Measurements from ENCODE around the gene FOCAD. TPM values are rescaled to one million over a fixed set of nuclear protein-coding genes. Genes with fewer than 3 reads are reported as not detected.

Gene FOCAD
- total RNA-seq, 6 experiments from 2014 or later: 6.4 to 18.3 (median 7.8) TPM

DNA sequence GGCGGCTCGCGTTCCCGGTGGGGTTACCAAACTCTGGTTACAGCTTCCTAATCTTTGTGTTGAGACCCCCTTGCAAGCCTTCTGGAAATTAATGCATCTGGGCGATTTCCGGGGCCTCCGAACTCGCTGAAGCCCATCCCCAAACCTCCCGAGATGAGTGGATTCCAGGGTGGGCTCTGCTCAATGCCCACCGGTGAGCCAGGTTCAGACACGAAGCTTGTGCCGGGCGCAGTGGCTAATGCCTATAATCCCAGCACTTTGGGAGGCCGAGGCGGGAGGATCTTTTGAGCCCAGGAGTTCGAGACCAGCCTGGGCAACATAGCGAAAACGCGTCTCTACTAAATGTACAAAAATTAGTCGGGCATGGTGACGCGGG lies 347.7 kb downstream of the FOCAD start:
- H3K27ac ChIP-seq: peak overlapping the region; percentile 29 to 41 (median 31)
- TF ChIP-seq POLR2A (IDR thresholded peaks at IDR 0.05): no peak
- TF ChIP-seq, protein P1, sequence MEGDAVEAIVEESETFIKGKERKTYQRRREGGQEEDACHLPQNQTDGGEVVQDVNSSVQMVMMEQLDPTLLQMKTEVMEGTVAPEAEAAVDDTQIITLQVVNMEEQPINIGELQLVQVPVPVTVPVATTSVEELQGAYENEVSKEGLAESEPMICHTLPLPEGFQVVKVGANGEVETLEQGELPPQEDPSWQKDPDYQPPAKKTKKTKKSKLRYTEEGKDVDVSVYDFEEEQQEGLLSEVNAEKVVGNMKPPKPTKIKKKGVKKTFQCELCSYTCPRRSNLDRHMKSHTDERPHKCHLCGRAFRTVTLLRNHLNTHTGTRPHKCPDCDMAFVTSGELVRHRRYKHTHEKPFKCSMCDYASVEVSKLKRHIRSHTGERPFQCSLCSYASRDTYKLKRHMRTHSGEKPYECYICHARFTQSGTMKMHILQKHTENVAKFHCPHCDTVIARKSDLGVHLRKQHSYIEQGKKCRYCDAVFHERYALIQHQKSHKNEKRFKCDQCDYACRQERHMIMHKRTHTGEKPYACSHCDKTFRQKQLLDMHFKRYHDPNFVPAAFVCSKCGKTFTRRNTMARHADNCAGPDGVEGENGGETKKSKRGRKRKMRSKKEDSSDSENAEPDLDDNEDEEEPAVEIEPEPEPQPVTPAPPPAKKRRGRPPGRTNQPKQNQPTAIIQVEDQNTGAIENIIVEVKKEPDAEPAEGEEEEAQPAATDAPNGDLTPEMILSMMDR (IDR thresholded peaks at IDR 0.05): no peak
- no peak for ATAC-seq
- H3K9me3 ChIP-seq: no peaks in the 10 kb centered on the region
- intact Hi-C loops (cut with DNase I): no loop called here
- WGBS (ENCODE audit: insufficient coverage, low coverage, low lambda C conversion rate, missing lambda C conversion rate): 82% methylated on average over 10 of the region's 22 CpGs
- no peaks in the 10 kb centered on the region for H3K4me1 ChIP-seq
- H3K4me3 ChIP-seq: peak overlapping the region; percentile 32 to 48 (median 48)
- no peaks in the 10 kb centered on the region for H3K36me3 ChIP-seq
- peak in 1 of 3 donors; percentile 57 for DNase-seq
- H3K27me3 ChIP-seq: no peaks in the 10 kb centered on the region

DNA sequence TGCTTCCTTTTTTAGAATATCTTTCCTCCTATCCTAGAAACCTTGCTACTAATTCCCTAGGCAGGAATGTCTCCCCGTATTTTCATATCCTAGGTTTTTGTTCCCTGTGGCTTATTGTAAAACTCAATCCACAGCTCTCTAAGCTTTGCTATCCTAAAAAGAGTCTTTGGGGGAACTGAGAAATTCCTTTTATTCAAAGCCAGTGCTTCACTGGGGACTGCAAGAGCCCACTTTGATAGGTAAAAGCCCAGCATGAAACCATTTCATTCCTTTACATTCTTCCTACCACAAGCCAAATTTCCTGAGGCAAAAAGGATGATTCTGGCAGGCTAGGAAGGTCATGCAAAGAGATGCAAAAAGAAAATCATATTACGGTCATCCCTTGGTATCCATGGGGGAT lies 353.2 kb downstream of the FOCAD start:
- Histone ChIP-seq H3K4me3 (no peak overlapping the region), H3K36me3 (no peaks in the 10 kb centered on the region), H3K4me1 (no peaks in the 10 kb centered on the region), H3K27me3 (no peaks in the 10 kb centered on the region), H3K9me3 (no peaks in the 10 kb centered on the region), H3K27ac (no peak overlapping the region)
- no peak for ATAC-seq
- WGBS (ENCODE audit: insufficient coverage, low coverage, low lambda C conversion rate, missing lambda C conversion rate): 85% methylated on average over 2 of the region's 2 CpGs
- intact Hi-C loops (cut with DNase I): no loop called here
- no peak for DNase-seq
- no peak for TF ChIP-seq POLR2A (IDR thresholded peaks at IDR 0.05)
- TF ChIP-seq, protein P1 (IDR thresholded peaks at IDR 0.05): no peak

DNA sequence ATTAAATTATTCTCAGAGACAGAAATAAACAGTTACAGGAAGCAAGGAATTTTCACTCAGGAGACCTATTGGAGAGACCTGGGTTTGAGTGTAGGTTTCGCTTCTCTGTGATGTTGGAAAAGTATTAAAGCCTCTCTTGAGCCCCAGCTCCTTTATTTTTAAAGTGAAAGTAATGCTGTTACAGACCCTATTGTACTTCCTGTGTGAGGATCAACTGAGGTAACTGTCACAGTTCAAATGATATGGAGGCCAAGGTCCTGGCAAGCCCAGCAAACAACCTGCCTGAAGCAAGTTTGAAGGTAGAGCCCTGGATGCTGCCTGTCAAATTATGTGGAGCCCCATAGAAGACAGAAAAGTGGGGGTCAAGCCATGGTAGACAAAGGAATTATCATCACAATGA lies 355.2 kb downstream of the FOCAD start:
- no peak overlapping the region for H3K27ac ChIP-seq
- WGBS (ENCODE audit: insufficient coverage, low coverage, low lambda C conversion rate, missing lambda C conversion rate): 87% methylated on average over 1 of the region's 1 CpG
- no peaks in the 10 kb centered on the region for H3K27me3 ChIP-seq
- no peaks in the 10 kb centered on the region for H3K9me3 ChIP-seq
- DNase-seq (no peak), ATAC-seq (no peak)
- intact Hi-C loops (cut with DNase I): no loop called here
- H3K36me3 ChIP-seq: no peaks in the 10 kb centered on the region
- no peaks in the 10 kb centered on the region for H3K4me1 ChIP-seq
- TF ChIP-seq, protein P1 (IDR thresholded peaks at IDR 0.05): no peak
- no peak for TF ChIP-seq POLR2A (IDR thresholded peaks at IDR 0.05)
- no peak overlapping the region for H3K4me3 ChIP-seq

DNA sequence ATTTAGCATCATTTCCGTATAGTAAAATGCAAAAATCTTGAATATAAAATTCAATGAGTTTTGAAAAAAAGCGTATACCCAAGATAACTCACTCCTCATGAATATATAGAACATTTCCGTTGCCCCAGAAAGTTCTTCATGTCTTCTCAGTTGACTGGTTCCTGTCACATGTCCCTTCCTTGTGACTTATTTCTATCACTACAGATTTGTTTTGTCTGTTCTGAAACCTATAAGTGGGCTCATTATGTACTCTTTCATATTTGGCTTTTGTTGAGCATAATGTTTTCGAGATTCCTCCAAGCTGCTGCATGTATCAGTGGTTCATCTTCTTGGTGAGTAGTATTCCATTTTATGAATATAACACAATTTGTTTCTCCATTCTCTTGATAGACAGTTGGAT lies 358.4 kb downstream of the FOCAD start:
- no peaks in the 10 kb centered on the region for H3K9me3 ChIP-seq
- no peaks in the 10 kb centered on the region for H3K4me1 ChIP-seq
- no peak overlapping the region for H3K4me3 ChIP-seq
- intact Hi-C loops (cut with DNase I): no loop called here
- no peaks in the 10 kb centered on the region for H3K36me3 ChIP-seq
- no peak for DNase-seq
- WGBS (ENCODE audit: insufficient coverage, low coverage, low lambda C conversion rate, missing lambda C conversion rate): 65% methylated on average over 4 of the region's 4 CpGs
- no peaks in the 10 kb centered on the region for H3K27me3 ChIP-seq
- ATAC-seq: no peak
- no peak overlapping the region for H3K27ac ChIP-seq
- TF ChIP-seq, protein P1 (IDR thresholded peaks at IDR 0.05): no peak
- no peak for TF ChIP-seq POLR2A (IDR thresholded peaks at IDR 0.05)

DNA sequence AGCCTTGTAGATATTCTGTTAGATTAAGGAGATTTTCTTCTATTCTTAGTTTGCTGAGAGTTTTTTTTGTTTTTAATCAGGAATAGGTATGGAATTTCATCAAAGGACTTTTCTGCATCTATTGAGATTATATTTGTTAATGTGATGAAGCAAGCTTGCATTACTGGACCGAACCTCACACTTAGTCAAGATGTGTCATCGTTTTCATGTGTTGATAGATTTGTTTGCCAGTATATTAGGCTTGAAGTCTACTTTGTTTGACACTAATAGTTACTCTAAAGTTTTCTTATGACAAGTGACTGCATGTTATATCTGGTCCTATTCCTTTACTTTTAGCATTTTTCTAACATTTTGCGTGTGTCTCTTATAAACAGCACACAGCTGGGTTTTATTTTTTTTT lies 359.8 kb downstream of the FOCAD start:
- intact Hi-C loops (cut with DNase I): no loop called here
- Histone ChIP-seq H3K36me3 (no peaks in the 10 kb centered on the region), H3K27me3 (no peaks in the 10 kb centered on the region), H3K9me3 (no peaks in the 10 kb centered on the region), H3K27ac (no peak overlapping the region), H3K4me1 (no peaks in the 10 kb centered on the region), H3K4me3 (no peak overlapping the region)
- 76% methylated on average over 3 of the region's 3 CpGs for WGBS (ENCODE audit: insufficient coverage, low coverage, low lambda C conversion rate, missing lambda C conversion rate)
- no peak for DNase-seq
- no peak for ATAC-seq
- no peak for TF ChIP-seq POLR2A (IDR thresholded peaks at IDR 0.05)
- TF ChIP-seq, protein P1 (IDR thresholded peaks at IDR 0.05): no peak
